NOMO-1 (cell line): Measurements from ENCODE around the gene PRSS38.

Experiments
- DNase-seq, 2 experiments: peaks; one replicate each; lab custom pipeline; 2025; ENCODE audit not compliant: unreplicated experiment in 2 of 2; lab: John Stamatoyannopoulos, UW

The PRSS38 gene

GRCh38 chr1:227792216-227793078 lies 23.0 kb upstream of the PRSS38 start:
- DNase-seq = no peak

GRCh38 chr1:227793079-227793947 lies 22.2 kb upstream of the PRSS38 start:
- DNase-seq = no peak

- no peak for DNase-seq
These were observed 21.3 kb upstream of the PRSS38 start for GRCh38 chr1:227793948-227794816.

- no peak for DNase-seq
These were observed 20.7 kb upstream of the PRSS38 start for GRCh38 chr1:227794817-227795192.

GRCh38 chr1:227795732-227796131 lies 19.7 kb upstream of the PRSS38 start:
- no peak for DNase-seq

- no peak for DNase-seq
These were observed 19.0 kb upstream of the PRSS38 start for GRCh38 chr1:227796359-227796915.

DNA sequence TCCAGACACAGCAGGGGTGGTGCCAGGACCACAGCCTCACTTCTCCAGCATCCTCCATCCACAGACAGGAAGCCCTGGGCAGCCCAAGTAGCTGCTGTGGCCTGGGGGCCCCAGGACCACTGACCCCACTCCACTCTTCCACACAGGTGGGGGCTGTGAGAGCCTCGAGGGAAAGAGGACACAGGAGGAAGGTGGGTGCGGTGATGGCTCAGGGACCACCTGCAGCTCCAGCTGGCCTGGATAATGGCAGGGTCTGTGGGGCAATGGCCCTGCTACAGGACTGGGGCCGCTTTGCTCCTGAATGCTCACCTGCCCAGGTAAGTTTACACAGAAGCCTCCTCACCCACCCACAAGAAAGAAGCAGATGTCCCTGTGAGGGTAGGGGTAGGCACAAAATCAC lies 18.3 kb upstream of the PRSS38 start:
- no peak for DNase-seq

- no peak for DNase-seq
These were observed 17.9 kb upstream of the PRSS38 start for GRCh38 chr1:227797625-227798024.

- no peak for DNase-seq
These were observed 17.2 kb upstream of the PRSS38 start for GRCh38 chr1:227798078-227798802.

DNA sequence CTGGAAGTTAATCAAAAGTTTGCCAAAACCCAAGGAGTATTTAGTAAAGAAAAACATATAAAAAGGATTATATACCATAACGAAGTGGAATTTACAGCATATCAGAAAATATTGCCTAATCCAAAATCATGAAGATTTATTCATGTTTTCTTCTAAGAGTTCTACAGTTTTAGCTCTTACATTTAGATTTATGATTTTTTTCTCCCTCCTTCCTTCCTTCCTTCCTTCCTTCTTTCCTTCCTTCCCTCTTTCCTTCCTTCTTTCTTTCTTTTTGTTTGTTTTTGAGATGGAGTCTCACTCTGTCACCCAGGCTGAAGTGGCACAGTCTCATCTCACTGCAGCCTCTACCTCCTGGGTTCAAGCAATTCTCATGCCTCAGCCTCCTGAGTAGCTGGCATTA lies 15.7 kb upstream of the PRSS38 start:
- DNase-seq = no peak

- no peak for DNase-seq
These were observed 11.5 kb upstream of the PRSS38 start for GRCh38 chr1:227803933-227804332.

DNA sequence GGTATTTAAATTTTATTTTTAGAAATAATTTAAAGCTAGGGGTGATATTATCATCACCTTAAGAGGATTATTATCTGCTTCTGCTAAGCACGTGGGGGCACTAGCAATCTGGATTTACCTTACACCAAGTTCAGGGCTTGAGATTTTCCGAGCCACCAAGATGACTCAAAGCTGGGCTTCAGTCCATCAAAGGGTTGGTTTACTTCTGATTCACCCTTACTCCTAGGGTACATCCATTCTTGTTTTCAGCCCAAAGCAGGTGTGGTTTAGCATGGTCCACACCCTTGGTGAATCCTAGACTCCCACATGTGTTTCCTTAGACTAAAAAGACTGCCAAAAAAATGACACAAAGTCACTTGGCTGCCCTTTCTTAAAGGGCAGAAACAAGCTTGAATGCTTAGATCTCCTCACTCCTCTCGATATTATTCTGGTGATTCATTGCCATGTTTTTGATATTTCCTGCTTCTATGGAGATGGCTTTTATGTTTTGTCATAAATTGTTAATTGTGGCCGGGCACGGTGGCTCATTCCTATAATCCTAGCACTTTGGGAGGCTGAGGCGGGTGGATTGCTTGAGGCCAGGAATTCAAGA lies 9.8 kb upstream of the PRSS38 start:
- no peak for DNase-seq

DNA sequence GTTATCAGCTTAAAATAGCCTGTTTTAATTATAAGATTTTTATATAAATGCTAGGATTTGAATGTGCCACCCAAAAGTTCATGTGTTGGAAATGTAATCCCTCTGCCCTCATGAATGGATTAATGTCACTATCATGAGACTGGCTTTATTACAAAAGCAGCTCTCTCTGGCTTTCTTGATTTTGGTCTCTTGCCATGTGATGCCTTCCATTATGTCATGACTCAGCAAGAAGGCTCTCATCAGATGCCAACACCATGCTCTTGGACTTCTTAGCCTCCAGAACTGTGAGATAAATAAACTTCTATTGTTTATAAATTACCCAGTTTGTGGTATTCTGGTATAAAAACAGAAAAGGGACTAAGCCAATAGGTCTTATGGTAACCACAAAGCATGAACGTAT lies 6.9 kb upstream of the PRSS38 start:
- DNase-seq = no peak

GRCh38 chr1:227809026-227809425 lies 6.4 kb upstream of the PRSS38 start:
- DNase-seq = no peak

- DNase-seq = no peak
These were observed 1.5 kb upstream of the PRSS38 start for GRCh38 chr1:227813962-227814361.

DNA sequence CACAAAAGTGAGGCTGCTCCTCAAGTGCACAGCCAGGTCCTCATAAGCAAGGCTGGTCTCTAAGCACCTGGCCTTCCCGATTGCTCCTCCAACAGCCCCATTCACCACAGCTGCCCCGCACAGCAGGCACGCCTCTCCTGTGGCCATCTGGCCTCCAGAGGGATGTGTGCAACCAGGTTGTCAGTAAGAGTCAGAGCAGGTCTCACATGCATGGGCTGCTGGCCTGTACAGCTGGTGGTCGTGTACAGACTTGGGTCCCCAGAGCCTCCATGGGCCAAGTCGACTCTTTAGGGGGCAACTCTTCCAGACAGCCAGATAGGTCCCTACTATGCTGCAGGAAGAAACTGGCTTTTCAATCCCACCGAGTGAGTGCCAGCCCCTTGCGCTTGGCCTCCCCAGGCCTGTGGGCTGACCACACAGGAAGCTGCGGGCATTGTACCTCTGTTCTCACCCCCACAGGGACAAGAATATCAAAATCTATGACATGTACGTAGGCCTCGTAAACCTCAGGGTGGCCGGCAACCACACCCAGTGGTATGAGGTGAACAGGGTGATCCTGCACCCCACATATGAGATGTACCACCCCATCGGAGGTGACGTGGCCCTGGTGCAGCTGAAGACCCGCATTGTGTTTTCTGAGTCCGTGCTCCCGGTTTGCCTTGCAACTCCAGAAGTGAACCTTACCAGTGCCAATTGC lies 1.4 kb downstream of the PRSS38 start:
- no peak for DNase-seq

GRCh38 chr1:227823537-227823936 lies 8.1 kb downstream of the PRSS38 start:
- DNase-seq = no peak

DNA sequence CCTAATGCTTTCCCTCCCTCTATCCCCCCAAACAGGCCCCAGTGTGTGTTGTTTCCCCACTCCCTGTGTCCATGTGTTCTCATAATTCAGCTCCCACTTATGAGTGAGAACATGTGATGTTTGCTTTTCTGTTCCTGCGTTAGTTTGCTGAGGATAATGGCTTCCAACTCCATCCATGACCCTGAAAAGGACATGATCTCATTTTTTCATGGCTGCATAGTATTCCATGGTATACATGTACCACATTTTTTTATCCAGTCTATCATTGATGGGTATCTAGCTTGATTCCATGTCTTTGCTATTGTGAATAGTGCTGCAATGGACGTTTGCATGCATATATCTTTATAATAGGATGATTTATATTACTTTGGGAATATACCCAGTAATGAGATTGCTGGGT lies 8.7 kb downstream of the PRSS38 start:
- DNase-seq = no peak

- DNase-seq = no peak
These were observed 13.3 kb downstream of the PRSS38 start for GRCh38 chr1:227828786-227829185.
